Measurements from ENCODE around the gene OXCT1.

DNA sequence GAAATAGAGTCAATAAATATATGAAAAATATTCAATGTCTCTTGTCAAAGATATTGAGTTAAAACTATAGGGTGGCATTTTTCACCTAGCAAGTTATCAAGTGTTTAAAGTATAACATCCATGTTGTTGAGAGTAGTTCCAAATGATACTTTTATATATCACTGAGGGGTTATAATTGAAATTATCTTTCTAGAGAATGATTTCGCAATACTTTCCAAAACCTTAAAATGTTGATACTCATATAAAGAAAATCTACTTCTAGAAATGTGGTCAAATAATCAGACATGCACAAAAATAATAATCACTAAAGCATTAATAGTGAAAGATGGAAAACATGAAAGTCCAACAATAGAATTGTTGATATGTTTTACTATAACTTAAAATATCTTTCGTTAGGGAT is 50.1 kb downstream of the OXCT1 start:
- TF ChIP-seq, protein P1, sequence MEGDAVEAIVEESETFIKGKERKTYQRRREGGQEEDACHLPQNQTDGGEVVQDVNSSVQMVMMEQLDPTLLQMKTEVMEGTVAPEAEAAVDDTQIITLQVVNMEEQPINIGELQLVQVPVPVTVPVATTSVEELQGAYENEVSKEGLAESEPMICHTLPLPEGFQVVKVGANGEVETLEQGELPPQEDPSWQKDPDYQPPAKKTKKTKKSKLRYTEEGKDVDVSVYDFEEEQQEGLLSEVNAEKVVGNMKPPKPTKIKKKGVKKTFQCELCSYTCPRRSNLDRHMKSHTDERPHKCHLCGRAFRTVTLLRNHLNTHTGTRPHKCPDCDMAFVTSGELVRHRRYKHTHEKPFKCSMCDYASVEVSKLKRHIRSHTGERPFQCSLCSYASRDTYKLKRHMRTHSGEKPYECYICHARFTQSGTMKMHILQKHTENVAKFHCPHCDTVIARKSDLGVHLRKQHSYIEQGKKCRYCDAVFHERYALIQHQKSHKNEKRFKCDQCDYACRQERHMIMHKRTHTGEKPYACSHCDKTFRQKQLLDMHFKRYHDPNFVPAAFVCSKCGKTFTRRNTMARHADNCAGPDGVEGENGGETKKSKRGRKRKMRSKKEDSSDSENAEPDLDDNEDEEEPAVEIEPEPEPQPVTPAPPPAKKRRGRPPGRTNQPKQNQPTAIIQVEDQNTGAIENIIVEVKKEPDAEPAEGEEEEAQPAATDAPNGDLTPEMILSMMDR (IDR thresholded peaks at IDR 0.05) = no peak
- TF ChIP-seq POLR2A (IDR thresholded peaks at IDR 0.05) = no peak

Data from thyroid gland (tissue), 4 donors.